Calu3 (cell line): ENCODE results near the gene SLC17A2. TPM values are rescaled to one million over a fixed set of nuclear protein-coding genes. Genes with fewer than 3 reads are reported as not detected.

Experiments used
- Bru-seq: library from RNA; stranded (reverse); fragments of 400-500 nt; gene quantifications from one replicate; lab custom pipeline; 2021; lab: Mats Ljungman, UMichigan
- BruChase-seq, 2 experiments: library from RNA; stranded (reverse); fragments of 400-500 nt; gene quantifications; one replicate each; lab custom pipeline; 2021; lab: Mats Ljungman, UMichigan
- BruUV-seq: library from RNA; stranded (reverse); fragments of 400-500 nt; replicated peaks from 2 replicates; lab custom pipeline; 2021; lab: Mats Ljungman, UMichigan
- CTCF ChIA-PET: fragments of 300-600 bp; sonication (Branson Sonifier 250); formaldehyde crosslinking; loops from one replicate; lab custom pipeline; 2022; ENCODE audit warnings: antibody characterized with exemption; lab: Charles Lee
- DNase-seq: peaks from one replicate; pipeline ENCODE4 v3.0.0; 2022
- H3K27ac Mint-ChIP-seq: one replicate; pipeline ENCODE4 v1.8.0; 2022; ENCODE audit warnings: mixed read lengths; ENCODE audit not compliant: unreplicated experiment
- H3K27me3 Mint-ChIP-seq: one replicate; pipeline ENCODE4 v1.8.0; 2022; ENCODE audit warnings: mixed read lengths; ENCODE audit not compliant: unreplicated experiment
- H3K36me3 Mint-ChIP-seq: one replicate; pipeline ENCODE4 v1.8.0; 2022; ENCODE audit warnings: mild to moderate bottlenecking, moderate library complexity, mixed read lengths; ENCODE audit not compliant: insufficient read depth, unreplicated experiment
- H3K4me1 Mint-ChIP-seq: one replicate; pipeline ENCODE4 v1.8.0; 2022; ENCODE audit warnings: mild to moderate bottlenecking, low read depth, mixed read lengths; ENCODE audit not compliant: unreplicated experiment
- H3K4me3 Mint-ChIP-seq: one replicate; pipeline ENCODE4 v1.8.0; 2022; ENCODE audit warnings: mild to moderate bottlenecking, low read depth, moderate library complexity, mixed read lengths; ENCODE audit not compliant: unreplicated experiment
- H3K9me3 Mint-ChIP-seq: one replicate; pipeline ENCODE4 v1.8.0; 2022; ENCODE audit warnings: low read depth, mixed read lengths; ENCODE audit not compliant: unreplicated experiment
- intact Hi-C: fragments of 100-400 bp; cut with micrococcal nuclease; formaldehyde crosslinking; loops from one replicate; pipeline ENCODE4 v1.10.0; 2022; ENCODE audit not compliant: unreplicated experiment
- long read RNA-seq: library from polyadenylated mRNA; stranded (forward); transcript quantifications from one replicate; pipeline ENCODE4 v2.0.0, GENCODE V29; 2022
- total RNA-seq: library from RNA; stranded (reverse); gene quantifications from 2 replicates; pipeline ENCODE4 v1.2.3, GENCODE V29; 2022
- TF ChIP-seq, protein P1 (sequence below): fragments of 200-600 bp; IDR thresholded peaks from one replicate; pipeline ENCODE4 v1.8.0; 2022; ENCODE audit warnings: antibody characterized with exemption; ENCODE audit not compliant: unreplicated experiment

Gene SLC17A2, protein sequence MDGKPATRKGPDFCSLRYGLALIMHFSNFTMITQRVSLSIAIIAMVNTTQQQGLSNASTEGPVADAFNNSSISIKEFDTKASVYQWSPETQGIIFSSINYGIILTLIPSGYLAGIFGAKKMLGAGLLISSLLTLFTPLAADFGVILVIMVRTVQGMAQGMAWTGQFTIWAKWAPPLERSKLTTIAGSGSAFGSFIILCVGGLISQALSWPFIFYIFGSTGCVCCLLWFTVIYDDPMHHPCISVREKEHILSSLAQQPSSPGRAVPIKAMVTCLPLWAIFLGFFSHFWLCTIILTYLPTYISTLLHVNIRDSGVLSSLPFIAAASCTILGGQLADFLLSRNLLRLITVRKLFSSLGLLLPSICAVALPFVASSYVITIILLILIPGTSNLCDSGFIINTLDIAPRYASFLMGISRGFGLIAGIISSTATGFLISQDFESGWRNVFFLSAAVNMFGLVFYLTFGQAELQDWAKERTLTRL
- not detected in 2 replicates for total RNA-seq
- not detected for Bru-seq, nascent RNA
- not detected for BruChase-seq, experiment 1, labeled RNA remaining after a 6-hour chase
- BruChase-seq, experiment 2, labeled RNA remaining after a 2-hour chase, result not detected
- long read RNA-seq, result 0 reads

DNA sequence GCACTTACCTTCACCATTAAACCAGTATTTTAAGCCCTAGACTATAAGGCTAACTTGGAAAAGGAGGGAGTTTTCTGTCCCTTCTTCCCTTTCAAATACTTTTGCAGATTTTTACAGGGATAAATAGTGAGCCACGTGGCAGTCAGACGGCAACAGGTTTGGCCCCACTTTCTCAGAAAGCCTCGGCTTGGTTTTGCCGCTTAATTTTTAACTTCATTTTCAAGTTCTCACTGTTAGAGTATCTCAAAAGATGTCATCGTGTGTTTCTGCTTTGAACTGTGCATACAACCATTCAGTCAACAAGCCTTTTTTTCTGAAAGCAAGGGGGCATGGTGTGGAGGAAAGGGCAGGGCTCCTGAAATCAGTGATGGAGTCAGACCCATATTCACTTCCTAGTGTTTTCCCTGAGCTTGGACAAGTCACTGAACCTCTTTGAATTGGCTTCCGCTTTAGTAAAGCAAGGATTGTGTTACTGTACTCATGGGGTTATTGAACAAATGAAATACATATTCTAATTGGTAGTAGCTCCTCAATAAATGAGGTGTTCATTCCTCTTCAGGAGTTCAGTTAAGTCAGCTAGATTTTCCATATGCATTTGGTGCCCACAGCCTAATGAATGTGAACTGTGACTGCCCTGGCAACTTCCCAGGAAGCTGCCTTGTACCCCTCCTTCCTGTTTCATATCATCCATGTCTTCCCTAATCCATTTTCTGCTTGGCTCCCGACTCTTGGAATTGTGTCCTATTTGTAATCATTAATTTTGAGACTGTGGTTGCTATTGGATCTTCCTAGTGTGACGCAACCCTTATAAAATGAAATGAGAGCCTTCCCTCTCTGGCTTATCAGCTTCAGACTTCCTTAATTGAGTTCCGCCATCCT is at the start of gene SLC17A2:
Gene SLC17A2 (minus strand): TSS at position 160 of the 879 bp plus-strand sequence. CDS start 4,895 bp downstream, outside the sequence.
- no TSS peak for BruUV-seq
- Mint-ChIP-seq H3K9me3 (no peaks in the 10 kb centered on the region), H3K36me3 (no peaks in the 10 kb centered on the region), H3K4me3 (no peak within 1 kb of the TSS), H3K4me1 (peaks cover 7% of the 10 kb centered on the region), H3K27me3 (no peaks in the 10 kb centered on the region), H3K27ac (no peak within 1 kb of the TSS)
- intact Hi-C loops, result no loop called here
- TF ChIP-seq, protein P1, sequence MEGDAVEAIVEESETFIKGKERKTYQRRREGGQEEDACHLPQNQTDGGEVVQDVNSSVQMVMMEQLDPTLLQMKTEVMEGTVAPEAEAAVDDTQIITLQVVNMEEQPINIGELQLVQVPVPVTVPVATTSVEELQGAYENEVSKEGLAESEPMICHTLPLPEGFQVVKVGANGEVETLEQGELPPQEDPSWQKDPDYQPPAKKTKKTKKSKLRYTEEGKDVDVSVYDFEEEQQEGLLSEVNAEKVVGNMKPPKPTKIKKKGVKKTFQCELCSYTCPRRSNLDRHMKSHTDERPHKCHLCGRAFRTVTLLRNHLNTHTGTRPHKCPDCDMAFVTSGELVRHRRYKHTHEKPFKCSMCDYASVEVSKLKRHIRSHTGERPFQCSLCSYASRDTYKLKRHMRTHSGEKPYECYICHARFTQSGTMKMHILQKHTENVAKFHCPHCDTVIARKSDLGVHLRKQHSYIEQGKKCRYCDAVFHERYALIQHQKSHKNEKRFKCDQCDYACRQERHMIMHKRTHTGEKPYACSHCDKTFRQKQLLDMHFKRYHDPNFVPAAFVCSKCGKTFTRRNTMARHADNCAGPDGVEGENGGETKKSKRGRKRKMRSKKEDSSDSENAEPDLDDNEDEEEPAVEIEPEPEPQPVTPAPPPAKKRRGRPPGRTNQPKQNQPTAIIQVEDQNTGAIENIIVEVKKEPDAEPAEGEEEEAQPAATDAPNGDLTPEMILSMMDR, result no peak
- CTCF ChIA-PET, result no interaction called here
- DNase-seq, result no peak

DNA sequence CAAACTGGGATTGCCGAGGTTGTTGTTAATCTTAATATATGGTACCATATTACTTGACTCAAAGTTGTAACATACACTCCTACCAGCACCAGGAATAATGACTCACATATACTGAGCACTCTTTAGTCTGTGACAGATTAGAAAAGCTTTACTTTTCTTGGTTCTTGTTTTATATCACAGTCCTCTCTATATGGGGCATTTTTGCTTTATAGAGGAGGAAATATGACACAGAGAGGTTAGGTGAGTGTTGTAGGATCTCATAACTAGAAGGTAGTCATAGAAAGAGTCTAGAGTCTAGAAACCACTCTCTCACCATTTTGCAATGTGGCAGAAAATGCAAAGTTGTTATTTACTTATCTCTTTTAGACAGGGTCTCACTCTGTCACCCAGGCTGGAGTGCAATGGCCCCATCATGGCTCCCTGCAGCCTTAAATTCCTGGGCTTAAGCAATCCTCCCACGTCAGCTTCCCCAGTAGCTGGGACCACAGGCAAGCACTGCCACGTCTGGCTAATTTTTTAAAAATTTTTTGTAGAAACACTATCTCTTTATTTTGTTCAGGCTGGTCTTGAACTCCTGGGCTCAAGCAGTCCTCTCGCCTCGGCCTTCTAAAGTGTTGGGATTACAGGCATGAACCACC is 45.6 kb upstream of the SLC17A2 start:
- H3K27ac Mint-ChIP-seq, result no peak overlapping the region
- intact Hi-C loops, result no loop called here
- CTCF ChIA-PET, result no interaction called here

DNA sequence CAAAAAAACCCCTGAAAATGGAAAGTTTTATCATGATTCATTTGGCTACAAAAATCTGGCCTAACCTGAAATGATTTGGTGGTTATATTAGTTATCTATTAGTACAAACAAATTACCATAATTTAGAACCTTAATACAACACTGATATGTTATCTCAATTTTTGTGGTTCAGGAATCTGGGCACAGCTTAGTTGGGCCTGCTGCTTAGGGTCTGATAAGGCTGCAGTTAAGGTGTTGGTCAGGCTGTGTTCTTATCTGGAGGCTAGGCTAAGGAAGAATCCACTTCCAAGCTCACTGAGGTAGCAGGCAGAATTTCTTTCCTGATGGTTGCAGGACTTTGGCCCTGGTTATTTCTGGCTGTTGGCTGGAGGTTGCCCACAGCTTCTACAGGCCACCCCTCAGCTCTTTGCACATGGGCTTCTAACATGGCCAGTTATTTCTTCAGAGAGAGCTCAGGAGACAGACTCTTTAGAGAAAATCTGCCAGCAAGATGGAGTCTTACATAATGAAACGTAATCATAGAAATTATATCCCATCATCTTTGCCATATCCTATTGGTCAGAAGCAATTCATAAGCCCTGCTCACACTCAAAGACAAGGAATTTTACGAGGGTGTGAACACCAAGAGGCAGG is 43.5 kb upstream of the SLC17A2 start:
- BruUV-seq, result no TSS peak
- intact Hi-C loops, result no loop called here
- Mint-ChIP-seq H3K9me3 (no peaks in the 10 kb centered on the region), H3K27ac (no peak overlapping the region), H3K4me1 (peaks cover 23% of the 10 kb centered on the region), H3K27me3 (no peaks in the 10 kb centered on the region), H3K4me3 (no peak overlapping the region), H3K36me3 (peaks cover 60% of the 10 kb centered on the region)
- TF ChIP-seq, protein P1, result no peak
- CTCF ChIA-PET, result no interaction called here
- DNase-seq, result no peak

More for the DNA sequence above, 45.6 kb upstream of the SLC17A2 start:
- H3K4me1 Mint-ChIP-seq, result peaks cover 12% of the 10 kb centered on the region
- H3K4me3 Mint-ChIP-seq, result no peak overlapping the region
- no peaks in the 10 kb centered on the region for H3K9me3 Mint-ChIP-seq
- H3K27me3 Mint-ChIP-seq, result no peaks in the 10 kb centered on the region
- no TSS peak for BruUV-seq
- H3K36me3 Mint-ChIP-seq, result peaks cover 48% of the 10 kb centered on the region
- DNase-seq, result no peak
- TF ChIP-seq, protein P1, result no peak
